Measurements from ENCODE around the gene SLAIN1.
A peak's percentile ranks its signal among the peaks of the same experiment; 100 is the strongest.
"Not testable (repeated sequence)": the region's sequence is repeated elsewhere in the genome, so short reads cannot be mapped to it uniquely, and the experiment has no call there.

SLAIN1 gene

DNA sequence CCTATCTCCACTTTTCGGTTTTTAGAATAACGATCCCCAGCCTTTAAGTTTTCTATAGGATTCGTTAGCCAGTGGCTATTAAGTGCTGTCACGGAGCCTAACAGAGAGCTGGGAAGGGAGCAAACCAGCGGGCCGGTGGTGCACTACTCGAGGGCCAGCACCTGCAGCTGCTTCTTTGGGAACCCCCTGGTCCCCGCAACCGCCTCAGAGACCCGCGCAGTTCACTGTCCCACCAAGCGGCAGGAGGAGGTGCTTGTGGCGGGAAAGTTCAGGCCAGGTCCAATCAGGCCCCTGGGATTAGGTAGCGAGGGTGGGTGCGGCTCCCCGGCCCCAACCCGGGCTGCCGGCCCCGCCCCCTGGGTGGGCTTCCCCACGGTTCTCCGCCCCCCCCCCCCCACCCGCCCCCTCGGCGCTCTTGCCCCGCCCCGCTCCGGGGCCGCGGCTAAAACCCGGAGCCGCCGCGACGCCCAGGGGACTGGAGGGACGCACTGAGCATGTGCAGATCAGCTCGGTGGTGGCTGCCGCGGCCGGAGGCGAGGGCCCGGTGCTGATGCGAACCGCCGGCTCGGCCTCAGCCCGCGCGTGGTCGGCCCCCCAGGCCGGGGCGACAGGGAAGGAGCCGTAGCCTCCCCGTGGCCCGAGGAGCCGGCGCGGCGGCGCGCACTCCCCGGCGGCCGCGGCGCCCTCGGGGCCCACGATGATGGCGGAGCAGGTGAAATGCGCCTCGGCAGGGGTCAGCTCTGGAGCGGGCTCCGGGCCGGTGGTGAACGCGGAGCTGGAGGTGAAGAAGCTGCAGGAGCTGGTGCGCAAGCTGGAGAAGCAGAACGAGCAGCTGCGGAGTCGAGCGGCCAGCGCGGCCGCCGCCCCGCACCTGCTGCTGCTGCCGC is at the start of gene SLAIN1:
Gene SLAIN1 (plus strand): TSS at position 471 of the 887 bp plus-strand sequence. CDS start 227 bp downstream, at position 698.
- peak; percentile 80 to 83 for DNase-seq

GRCh38 chr13:77650409-77650808 is 47.1 kb upstream of the SLAIN1 start:
- DNase-seq = no peak

DNA sequence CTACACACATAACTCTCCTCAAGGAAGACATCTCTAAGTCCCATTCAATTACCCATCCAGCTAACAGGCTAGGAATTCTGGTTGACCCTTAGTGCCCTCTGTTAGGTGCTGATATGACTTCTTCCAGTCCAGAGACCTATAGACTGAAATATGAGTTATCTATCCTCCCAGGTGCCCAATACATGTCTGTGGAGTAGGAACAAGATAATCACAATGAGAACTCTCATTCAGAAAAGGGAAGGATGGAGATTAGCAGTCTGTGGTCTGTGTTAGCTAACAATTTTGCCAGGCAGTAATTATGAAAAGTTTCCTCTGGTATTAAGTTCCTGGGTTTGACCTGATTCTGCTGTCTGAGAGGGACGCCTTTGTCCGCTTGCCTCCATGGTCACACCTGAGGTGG is 44.2 kb upstream of the SLAIN1 start:
- DNase-seq = no peak

GRCh38 chr13:77660016-77660415 is 37.5 kb upstream of the SLAIN1 start:
- DNase-seq = not testable (repeated sequence)

- DNase-seq = no peak
These were observed 36.6 kb upstream of the SLAIN1 start for GRCh38 chr13:77660841-77661250.

GRCh38 chr13:77662301-77662700 is 35.2 kb upstream of the SLAIN1 start:
- not testable (repeated sequence) for DNase-seq

DNA sequence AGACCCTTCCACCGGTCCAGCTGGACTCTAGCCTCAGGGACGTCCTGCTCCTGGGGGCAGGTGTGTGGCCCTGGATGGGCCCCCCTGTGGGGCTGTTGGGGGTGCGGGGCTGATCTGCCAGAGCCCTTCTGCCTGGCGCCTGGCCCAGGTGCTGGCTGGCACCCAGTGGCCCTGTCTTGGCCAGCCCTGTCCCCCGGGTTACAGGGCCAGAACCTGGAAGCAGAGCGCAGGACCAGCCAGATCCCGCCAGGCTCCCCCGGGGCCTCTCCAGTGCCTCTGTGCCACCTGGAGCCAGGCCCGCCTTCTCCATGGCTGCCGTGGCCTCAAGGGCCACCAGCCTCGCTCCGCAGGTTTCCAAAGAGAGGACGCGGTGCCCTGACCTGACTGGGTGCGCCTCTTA is 34.7 kb upstream of the SLAIN1 start:
- DNase-seq = not testable (repeated sequence)

DNA sequence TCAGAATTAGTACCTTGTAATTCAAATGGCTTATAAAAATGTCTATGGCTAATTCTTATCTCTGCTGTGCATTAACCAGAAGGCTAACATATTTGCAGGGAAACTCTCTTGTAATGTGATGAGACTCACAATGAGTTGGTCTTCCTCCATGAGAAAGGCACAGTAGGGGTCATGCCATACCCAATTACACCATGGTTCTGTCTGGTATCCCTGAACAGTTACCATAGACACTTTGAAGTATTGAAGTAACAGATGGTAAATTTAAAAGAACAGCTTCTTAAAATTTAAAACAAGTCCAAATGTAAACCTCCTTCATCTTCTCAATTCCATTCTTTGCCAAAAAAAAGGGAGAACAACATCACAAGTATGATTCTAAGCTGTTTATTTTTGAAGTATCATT is 22.6 kb upstream of the SLAIN1 start:
- DNase-seq = no peak

- DNase-seq = no peak
These were observed 18.7 kb upstream of the SLAIN1 start for GRCh38 chr13:77678691-77679235.

- no peak for DNase-seq
These were observed 9.7 kb upstream of the SLAIN1 start for GRCh38 chr13:77687799-77688198.

DNA sequence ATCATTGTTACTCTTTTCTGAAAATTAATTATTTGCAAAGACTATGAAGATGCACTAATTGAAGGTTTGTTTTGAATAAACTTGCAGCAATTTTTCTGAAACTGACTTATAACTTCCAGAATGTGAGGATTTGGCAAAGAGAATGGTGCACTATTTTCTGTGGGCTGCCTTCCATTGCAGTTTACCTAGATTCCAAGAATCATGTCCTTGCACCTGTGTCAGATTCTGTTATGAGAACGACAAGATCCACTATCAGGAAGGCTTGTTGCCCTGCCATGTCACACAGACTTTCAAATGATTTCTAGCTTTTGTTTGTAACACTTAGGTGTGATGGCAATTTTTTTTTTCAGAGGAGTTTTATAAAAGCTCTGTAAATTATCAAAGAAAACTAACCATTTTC is 5.6 kb upstream of the SLAIN1 start:
- no peak for DNase-seq

DNA sequence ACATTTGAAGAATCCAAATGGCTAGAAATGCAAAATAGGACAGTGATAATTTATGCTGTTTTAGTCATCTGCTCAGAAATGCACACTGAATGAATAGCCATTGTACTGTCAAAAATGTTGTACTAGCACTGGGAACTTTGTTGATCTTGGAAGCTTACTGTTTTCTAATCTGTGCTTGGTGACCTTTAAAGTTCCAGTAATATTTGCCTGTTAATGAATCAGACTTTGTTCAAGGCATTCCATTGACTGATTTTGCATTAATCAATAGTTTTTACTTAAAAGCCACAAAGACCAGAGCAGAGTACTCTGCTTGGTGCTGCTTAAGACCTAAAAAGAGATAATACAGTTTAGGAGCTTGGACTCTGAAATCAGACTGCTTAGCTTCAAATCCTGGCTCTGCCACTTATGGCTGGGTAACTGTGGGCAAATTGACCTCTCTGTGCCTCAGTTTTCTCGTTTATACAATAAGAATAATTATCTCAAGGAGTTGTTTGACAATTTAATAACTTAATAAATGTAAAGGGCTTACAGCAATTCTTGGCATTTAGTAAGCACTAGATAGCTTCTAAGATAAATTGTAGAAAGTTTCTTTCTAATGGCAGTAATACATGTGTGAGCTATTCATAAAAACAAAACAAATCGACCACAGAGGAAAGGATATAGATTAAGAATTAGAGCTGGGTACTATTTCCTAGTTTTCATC is 4.6 kb upstream of the SLAIN1 start:
- DNase-seq = no peak

DNA sequence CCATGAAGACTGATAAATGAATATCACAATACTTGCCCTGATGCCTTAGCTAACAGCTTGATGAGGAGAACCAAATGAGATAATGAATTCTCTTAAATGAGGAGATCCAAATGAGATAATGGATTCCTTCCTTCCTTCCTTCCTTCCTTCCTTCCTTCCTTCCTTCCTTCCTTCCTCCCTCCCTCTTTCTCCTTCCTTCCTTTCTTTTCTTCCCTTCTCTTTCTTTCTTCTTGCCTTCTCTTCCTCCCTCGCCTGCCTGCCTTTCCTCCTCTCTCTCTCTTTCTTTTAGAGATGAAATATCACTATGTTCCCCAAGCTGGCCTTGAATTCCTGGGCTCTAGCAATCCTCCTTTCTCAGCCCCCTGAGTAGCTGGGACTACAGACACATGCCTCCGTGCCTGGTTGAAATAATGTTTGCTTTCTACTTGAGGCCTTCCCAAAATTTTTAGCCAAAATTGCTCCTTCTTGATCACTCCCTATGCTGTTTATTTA is 4.0 kb upstream of the SLAIN1 start:
- DNase-seq = no peak

DNA sequence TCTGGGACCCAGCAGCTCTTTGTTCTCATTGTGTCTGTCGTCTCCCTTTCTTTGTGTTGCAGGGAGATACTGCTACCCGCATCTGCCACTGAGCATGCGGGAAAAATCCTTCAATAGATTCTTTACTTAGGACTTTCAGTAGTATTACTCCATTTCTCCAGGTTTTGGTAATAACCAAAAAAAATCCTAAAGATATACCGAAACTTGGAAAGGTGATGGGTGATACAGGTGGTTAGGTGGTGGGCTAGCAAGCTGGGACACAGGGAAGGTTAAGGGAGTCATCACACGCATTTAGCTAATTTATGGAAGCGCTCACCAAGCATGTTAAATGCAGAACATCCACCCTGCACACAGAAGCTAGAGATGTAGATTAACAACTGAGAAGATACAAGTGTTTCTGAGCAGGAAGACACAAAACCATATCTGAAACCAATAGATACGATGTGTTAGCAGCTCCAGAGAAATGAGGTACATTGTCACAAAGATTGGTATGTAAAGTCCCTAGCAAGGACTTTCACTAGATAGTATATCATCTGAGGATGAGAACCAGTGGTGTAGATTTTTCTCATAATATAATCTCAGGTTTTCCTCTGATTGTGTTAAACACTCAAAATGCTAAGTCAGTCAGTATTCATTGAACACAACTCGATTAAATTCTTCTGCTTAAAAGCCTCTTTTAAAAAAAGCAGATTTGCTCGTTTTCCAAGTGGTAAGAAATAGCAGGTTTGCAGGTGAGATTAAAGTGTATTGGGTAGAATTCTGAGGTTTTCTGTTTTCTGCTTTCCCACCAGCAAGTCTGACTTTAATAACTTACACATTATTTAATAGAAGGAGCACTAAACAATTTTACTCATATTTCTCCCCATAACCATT is 1.2 kb upstream of the SLAIN1 start:
- DNase-seq = no peak

GRCh38 chr13:77696879-77697216 is 639 bp upstream of the SLAIN1 start:
- DNase-seq = no peak

- peak; percentile 35 to 42 for DNase-seq
These were observed 943 bp downstream of the SLAIN1 start for GRCh38 chr13:77698201-77699058.

- DNase-seq = no peak
These were observed 1.7 kb downstream of the SLAIN1 start for GRCh38 chr13:77699059-77699680.

DNA sequence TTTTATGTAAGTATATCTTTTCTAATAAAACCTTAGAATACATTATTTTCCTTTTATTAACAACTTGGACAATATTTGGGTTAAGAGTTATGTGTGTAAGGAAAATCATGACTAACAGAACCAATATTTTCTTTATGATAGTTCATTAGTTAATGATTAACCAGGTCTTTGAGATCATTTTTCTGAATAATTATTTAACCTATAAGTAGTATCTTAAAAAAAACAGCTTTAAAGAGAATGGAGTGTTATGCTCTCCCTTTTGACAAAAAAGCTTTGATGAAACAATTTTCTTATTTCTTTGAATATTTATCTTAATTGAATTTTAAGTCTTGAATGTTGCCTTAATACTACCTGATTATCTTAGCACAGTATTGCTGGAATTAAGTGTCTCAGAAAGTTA is 3.8 kb downstream of the SLAIN1 start:
- no peak for DNase-seq

- DNase-seq = no peak
These were observed 4.9 kb downstream of the SLAIN1 start for GRCh38 chr13:77702366-77702765.

DNA sequence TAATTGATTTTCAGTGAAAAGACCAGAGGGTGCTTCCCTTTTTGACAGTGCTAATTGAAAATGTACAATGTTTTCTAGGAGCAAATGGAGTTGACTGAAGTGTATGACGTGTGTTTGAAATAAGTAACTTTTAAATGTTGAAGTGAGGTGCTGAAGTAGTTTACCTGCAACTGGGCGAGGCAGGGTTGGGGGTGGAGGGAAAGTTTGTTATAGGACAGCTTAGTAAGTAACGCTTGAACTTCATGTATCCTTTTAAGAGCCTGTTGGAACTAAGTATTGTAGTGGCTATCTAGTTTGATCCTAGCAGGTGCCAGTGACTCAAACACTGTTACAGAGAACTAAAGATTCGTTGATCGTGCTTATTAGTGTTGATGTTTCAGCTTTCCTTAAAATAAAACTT is 5.9 kb downstream of the SLAIN1 start:
- DNase-seq = no peak

- no peak for DNase-seq
These were observed 16.8 kb downstream of the SLAIN1 start for GRCh38 chr13:77714119-77714755.
